CD4-positive, CD25-positive, alpha-beta regulatory T cell (primary cell): ENCODE measurements around the gene HP. TPM values are rescaled to one million over a fixed set of nuclear protein-coding genes. Genes with fewer than 3 reads are reported as not detected.
A peak's percentile ranks its signal among the peaks of the same experiment; 100 is the strongest.

Experiments
- ATAC-seq, 2 donors: fragments of 150-1000 bp; cut with Tn5 transposase; one replicate each; pipeline ENCODE4 v1.10.0; 2021; ENCODE audit warnings: low read depth in 2 of 2, moderate number of reproducible peaks in 2 of 2, moderate library complexity in 1 of 2
- DNase-seq, 3 donors: peaks; one replicate each; pipeline versions ENCODE4 v3.0.0 to v3.0.0-alpha.2; 2012 to 2022; ENCODE audit warnings: mixed read lengths in 1 of 3
- H3K27ac ChIP-seq: one replicate; pipeline ENCODE4 v1.7.0; 2013; ENCODE audit warnings: mild to moderate bottlenecking, low read length; ENCODE audit not compliant: insufficient read depth, poor library complexity, severe bottlenecking
- H3K27me3 ChIP-seq: one replicate; pipeline ENCODE4 v1.7.0; 2013; ENCODE audit warnings: low read length; ENCODE audit not compliant: control insufficient read depth, insufficient read depth
- H3K36me3 ChIP-seq: one replicate; pipeline ENCODE4 v1.7.0; 2013; ENCODE audit warnings: mild to moderate bottlenecking, low read length, moderate library complexity; ENCODE audit not compliant: control insufficient read depth, insufficient read depth
- H3K4me1 ChIP-seq: 2 replicates; pipeline ENCODE4 v1.7.0; 2013; ENCODE audit warnings: mild to moderate bottlenecking, low read length; ENCODE audit not compliant: insufficient read depth, control insufficient read depth, poor library complexity, severe bottlenecking
- H3K4me3 ChIP-seq: one replicate; pipeline ENCODE4 v1.7.0; 2013; ENCODE audit warnings: low read depth, mild to moderate bottlenecking, low read length, moderate library complexity
- H3K9me3 ChIP-seq, 2 experiments: 1 replicate in 1 of 2; 2 replicates in 1 of 2; pipeline ENCODE4 v1.7.0; 2013; ENCODE audit warnings: low read length in 2 of 2, mild to moderate bottlenecking in 1 of 2, moderate library complexity in 1 of 2; ENCODE audit not compliant: control insufficient read depth in 2 of 2
- H3K27ac Mint-ChIP-seq, 3 donors: one replicate each; pipeline ENCODE4 v1.8.0; 2020 to 2022; ENCODE audit warnings: mild to moderate bottlenecking in 3 of 3, mixed read lengths in 3 of 3, moderate library complexity in 2 of 3
- H3K27me3 Mint-ChIP-seq: one replicate; pipeline ENCODE4 v1.8.0; 2022; ENCODE audit warnings: mild to moderate bottlenecking, mixed read lengths
- H3K36me3 Mint-ChIP-seq: one replicate; pipeline ENCODE4 v1.8.0; 2020; ENCODE audit warnings: mixed read lengths
- H3K4me1 Mint-ChIP-seq, 4 donors: one replicate each; pipeline ENCODE4 v1.8.0; 2020 to 2022; ENCODE audit warnings: mixed read lengths in 4 of 4, mild to moderate bottlenecking in 1 of 4
- H3K4me3 Mint-ChIP-seq, 4 donors: one replicate each; pipeline ENCODE4 v1.8.0; 2020 to 2022; ENCODE audit warnings: mild to moderate bottlenecking in 4 of 4, mixed read lengths in 4 of 4, moderate library complexity in 3 of 4
- H3K9me3 Mint-ChIP-seq, 7 donors: one replicate each; pipeline ENCODE4 v1.8.0; 2020 to 2022; ENCODE audit warnings: mixed read lengths in 7 of 7, mild to moderate bottlenecking in 3 of 7, moderate library complexity in 2 of 7
- polyA plus RNA-seq, 4 donors: library from polyadenylated mRNA; unstranded; fragments of 300-500 nt; fragmentation: Illumina TruSeq; gene quantifications; one replicate each; pipeline ENCODE4 v1.2.3, GENCODE V29; 2021
- total RNA-seq: library from RNA; stranded (reverse); gene quantifications from one replicate; pipeline ENCODE4 v1.2.3, GENCODE V29; 2022

The HP gene
- total and polyA plus RNA-seq, 5 donors from 2014 or later = not detected

DNA sequence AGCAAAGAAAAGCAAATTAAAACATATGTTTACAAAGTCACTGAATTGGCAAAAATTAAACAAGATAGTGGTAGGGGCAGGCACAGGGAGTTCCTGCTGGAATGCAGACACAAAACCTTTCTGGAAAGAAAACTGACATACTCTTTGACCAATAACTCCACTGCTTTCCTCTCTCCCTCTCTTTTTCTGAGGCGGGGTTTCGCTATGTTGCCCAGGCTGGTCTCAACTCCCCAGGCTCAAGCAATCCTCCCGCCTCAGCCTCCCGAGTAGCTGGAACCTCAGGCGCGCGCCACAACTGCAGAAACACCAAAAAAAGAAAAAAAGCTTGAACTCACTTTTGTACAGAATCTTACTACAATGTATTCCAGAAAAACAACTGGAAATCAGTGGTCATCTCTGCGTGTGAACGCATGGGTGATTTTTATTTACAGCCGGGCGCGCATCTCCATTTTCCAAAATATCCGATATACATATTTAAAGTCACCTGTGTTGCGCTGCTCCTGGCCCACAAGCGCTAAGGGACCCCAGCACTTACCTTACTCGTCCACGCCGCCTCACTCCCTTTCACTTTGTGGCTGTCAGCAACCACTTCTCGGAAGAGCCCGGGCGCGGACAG lies 38.6 kb downstream of the HP start:
- H3K4me3 ChIP-seq = peak overlapping the region; percentile 89
- H3K9me3 Mint-ChIP-seq = no peaks in the 10 kb centered on the region
- H3K36me3 Mint-ChIP-seq = peaks cover 40% of the 10 kb centered on the region
- peak overlapping the region; percentile 95 for H3K27ac ChIP-seq
- H3K36me3 ChIP-seq = peaks cover 44% of the 10 kb centered on the region
- peaks cover 42% of the 10 kb centered on the region for H3K4me1 ChIP-seq
- H3K4me3 Mint-ChIP-seq = peak overlapping the region; percentile 95 to 99 (median 98)
- H3K9me3 ChIP-seq = no peaks in the 10 kb centered on the region
- DNase-seq = peak in 1 of 3 donors; percentile 18
- H3K27me3 ChIP-seq = no peaks in the 10 kb centered on the region
- peaks cover 27 to 68% (median 43%) of the 10 kb centered on the region in 4 donors for H3K4me1 Mint-ChIP-seq
- peak overlapping the region; percentile 98 to 99 (median 99) for H3K27ac Mint-ChIP-seq
- no peaks in the 10 kb centered on the region for H3K27me3 Mint-ChIP-seq
- peak; percentile 7 to 8 for ATAC-seq

DNA sequence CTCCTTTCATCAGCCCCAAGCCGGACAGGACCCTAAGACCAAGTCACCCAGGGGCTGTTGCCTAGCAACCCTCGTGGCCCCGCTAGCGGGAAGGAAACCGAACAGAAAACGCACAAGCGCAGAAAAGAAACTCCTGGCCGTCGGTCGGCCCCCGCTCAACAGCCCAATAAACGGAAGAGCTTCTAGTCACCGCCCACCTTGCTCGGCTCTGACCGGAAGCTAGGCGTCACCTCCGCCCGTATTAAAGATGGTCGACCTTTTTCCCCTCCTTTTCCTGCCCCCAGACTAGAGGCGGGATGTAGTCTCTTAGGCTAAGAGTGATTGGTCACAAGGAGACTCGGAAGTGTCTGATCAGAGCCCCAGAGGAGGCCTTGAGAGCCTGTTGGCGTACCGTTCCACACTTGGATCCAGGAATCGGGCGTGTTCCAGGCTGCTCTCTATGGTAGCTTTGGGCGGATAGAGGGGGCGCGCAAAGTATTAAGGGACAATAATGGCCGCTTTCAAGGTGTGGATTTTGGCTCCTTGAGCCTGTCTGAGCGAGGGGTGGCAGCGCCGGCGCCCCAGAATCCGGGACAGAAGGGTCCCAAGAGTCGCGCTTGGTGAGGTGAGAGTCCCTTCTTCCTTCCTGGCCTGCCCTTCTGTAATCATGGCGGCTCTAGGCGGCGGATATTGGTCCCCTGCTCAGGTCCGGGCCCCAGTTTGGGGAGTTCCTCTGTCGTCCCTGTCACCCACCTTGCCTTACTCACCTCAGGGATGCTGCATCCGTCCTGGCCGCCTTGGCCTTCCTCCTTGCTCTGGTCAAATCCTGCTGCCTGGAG lies 39.4 kb downstream of the HP start, which contains the start of the genes DHX38 and TXNL4B:
Gene DHX38, plus strand, starts transcription at position 400 of the 818 bp plus-strand sequence. CDS start 2,311 bp downstream, outside the sequence.
Gene TXNL4B, minus strand, starts transcription at position 173 of the 818 bp plus-strand sequence. CDS start 2,871 bp downstream, outside the sequence.
- ATAC-seq = peak; percentile 98 to 99
- H3K9me3 Mint-ChIP-seq = no peaks in the 10 kb centered on the region
- H3K4me3 ChIP-seq = peak within 1 kb of the TSS; percentile 89
- peak within 1 kb of the TSS; percentile 98 to 99 (median 99) for H3K27ac Mint-ChIP-seq
- peak within 1 kb of the TSS; percentile 95 to 99 (median 98) for H3K4me3 Mint-ChIP-seq
- H3K36me3 Mint-ChIP-seq = peaks cover 40% of the 10 kb centered on the region
- H3K36me3 ChIP-seq = peaks cover 45% of the 10 kb centered on the region
- H3K9me3 ChIP-seq = no peaks in the 10 kb centered on the region
- H3K4me1 Mint-ChIP-seq = peaks cover 27 to 71% (median 45%) of the 10 kb centered on the region in 4 donors
- peak within 1 kb of the TSS; percentile 95 for H3K27ac ChIP-seq
- H3K27me3 ChIP-seq = no peaks in the 10 kb centered on the region
- no peaks in the 10 kb centered on the region for H3K27me3 Mint-ChIP-seq
- peaks cover 42% of the 10 kb centered on the region for H3K4me1 ChIP-seq
- peak; percentile 91 to 99 (median 95) for DNase-seq

DNA sequence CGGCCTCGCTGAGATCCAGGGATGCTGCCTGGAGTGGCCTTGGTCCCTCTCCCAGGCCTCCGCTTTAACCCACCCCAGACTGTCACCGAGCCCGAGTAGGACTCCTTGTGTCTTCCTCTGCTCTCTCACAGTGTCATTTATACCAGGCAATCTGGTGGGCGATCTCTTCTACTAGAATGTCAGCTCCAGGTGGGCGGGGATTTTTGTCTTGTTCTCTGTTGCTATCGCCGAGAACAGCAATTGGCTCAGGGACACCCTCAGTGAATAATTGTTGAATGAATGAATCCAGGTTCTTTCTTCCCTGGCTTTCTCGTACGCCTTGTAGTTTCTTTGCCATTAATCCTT lies 39.9 kb downstream of the HP start:
- Mint-ChIP-seq H3K9me3 (no peaks in the 10 kb centered on the region), H3K36me3 (peaks cover 41% of the 10 kb centered on the region), H3K27me3 (no peaks in the 10 kb centered on the region), H3K4me3 (peak overlapping the region; percentile 95 to 99 (median 98)), H3K27ac (peak overlapping the region; percentile 98 to 99 (median 99)), H3K4me1 (peaks cover 27 to 73% (median 45%) of the 10 kb centered on the region in 4 donors)
- peaks cover 42% of the 10 kb centered on the region for H3K4me1 ChIP-seq
- DNase-seq (peak in 1 of 3 donors; percentile 36), ATAC-seq (no peak)
- H3K4me3 ChIP-seq = peak overlapping the region; percentile 89
- H3K36me3 ChIP-seq = peaks cover 45% of the 10 kb centered on the region
- H3K27me3 ChIP-seq = no peaks in the 10 kb centered on the region
- peak overlapping the region; percentile 95 for H3K27ac ChIP-seq
- H3K9me3 ChIP-seq = no peaks in the 10 kb centered on the region

DNA sequence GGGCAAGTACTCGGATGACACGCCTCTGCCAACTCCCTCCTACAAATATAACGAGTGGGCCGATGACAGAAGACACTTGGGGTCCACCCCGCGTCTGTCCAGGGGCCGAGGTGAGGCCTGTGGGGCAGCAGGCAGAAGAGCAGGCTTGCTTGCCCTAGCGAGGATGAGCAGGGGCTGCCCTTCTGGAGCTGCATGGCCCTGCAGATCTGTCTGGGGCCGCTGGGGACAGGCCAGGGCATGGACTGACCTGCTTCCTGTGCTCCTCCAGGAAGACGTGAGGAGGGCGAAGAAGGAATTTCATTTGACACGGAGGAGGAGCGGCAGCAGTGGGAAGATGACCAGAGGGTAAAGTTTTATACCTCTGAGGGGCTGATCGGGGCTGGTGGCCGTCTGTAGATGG lies 44.6 kb downstream of the HP start:
- Histone ChIP-seq H3K36me3 (peaks cover 79% of the 10 kb centered on the region), H3K9me3 (no peaks in the 10 kb centered on the region), H3K27ac (no peak overlapping the region), H3K4me3 (no peak overlapping the region), H3K27me3 (no peaks in the 10 kb centered on the region), H3K4me1 (peaks cover 21% of the 10 kb centered on the region)
- no peaks in the 10 kb centered on the region for H3K27me3 Mint-ChIP-seq
- DNase-seq (no peak), ATAC-seq (no peak)
- peak overlapping the region in 2 of 4 donors; percentile 28 to 45 for H3K4me3 Mint-ChIP-seq
- peaks cover 59% of the 10 kb centered on the region for H3K36me3 Mint-ChIP-seq
- no peak overlapping the region for H3K27ac Mint-ChIP-seq
- no peaks in the 10 kb centered on the region for H3K9me3 Mint-ChIP-seq
- peaks cover 0 to 41% (median 19%) of the 10 kb centered on the region in 4 donors for H3K4me1 Mint-ChIP-seq

DNA sequence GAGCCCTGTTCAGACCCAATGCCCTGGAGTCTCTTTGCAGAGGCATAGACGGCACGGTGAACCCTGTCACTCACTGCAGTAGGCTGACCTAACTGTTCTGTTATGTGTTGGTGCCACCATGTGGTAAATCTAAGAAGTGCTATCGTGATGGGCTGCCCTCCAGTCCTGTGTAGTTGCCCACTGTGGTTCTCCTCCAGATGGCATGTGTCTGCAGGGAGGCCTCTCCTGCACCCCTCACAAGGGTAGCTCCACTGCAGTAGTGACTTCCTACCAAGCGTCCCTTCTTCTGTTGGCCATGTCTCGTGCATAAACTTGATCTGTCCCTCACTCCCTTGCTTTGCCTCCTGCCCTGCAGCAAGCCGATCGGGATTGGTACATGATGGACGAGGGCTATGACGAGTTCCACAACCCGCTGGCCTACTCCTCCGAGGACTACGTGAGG lies 45.1 kb downstream of the HP start:
- Histone ChIP-seq H3K27ac (no peak overlapping the region), H3K4me3 (no peak overlapping the region), H3K9me3 (no peaks in the 10 kb centered on the region), H3K4me1 (peaks cover 17% of the 10 kb centered on the region), H3K36me3 (peaks cover 84% of the 10 kb centered on the region), H3K27me3 (no peaks in the 10 kb centered on the region)
- H3K9me3 Mint-ChIP-seq = no peaks in the 10 kb centered on the region
- H3K4me3 Mint-ChIP-seq = peak overlapping the region in 2 of 4 donors; percentile 28 to 45
- H3K4me1 Mint-ChIP-seq = peaks cover 0 to 39% (median 17%) of the 10 kb centered on the region in 4 donors
- H3K36me3 Mint-ChIP-seq = peaks cover 59% of the 10 kb centered on the region
- DNase-seq = peak; percentile 19 to 72 (median 50)
- peak; percentile 74 to 82 for ATAC-seq
- no peaks in the 10 kb centered on the region for H3K27me3 Mint-ChIP-seq
- H3K27ac Mint-ChIP-seq = no peak overlapping the region

DNA sequence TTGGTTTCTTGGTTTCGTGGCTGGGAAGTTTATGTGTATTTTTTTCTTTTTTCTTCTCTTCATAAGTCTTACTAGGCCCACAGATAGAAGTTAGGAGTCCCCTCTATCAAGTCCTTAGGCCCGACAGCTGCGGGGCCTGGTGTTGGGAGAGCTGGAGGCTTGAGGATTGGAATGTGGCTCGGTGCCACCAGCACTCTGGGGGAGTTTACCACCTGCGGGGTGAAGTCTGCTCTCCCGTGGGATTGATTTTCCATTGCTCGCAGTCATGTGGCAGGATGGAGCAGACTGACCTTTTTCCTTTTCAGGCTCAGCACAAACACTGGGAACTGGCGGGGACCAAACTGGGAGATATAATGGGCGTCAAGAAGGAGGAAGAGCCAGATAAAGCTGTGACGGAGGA lies 46.9 kb downstream of the HP start:
- no peak overlapping the region for H3K27ac Mint-ChIP-seq
- no peaks in the 10 kb centered on the region for H3K4me1 ChIP-seq
- H3K36me3 Mint-ChIP-seq = peaks cover 66% of the 10 kb centered on the region
- peaks cover 0 to 22% (median 4%) of the 10 kb centered on the region in 4 donors for H3K4me1 Mint-ChIP-seq
- no peaks in the 10 kb centered on the region for H3K27me3 Mint-ChIP-seq
- H3K27me3 ChIP-seq = no peaks in the 10 kb centered on the region
- peak overlapping the region in 1 of 4 donors; percentile 84 for H3K4me3 Mint-ChIP-seq
- H3K9me3 ChIP-seq = no peaks in the 10 kb centered on the region
- ATAC-seq (no peak), DNase-seq (no peak)
- no peak overlapping the region for H3K4me3 ChIP-seq
- no peak overlapping the region for H3K27ac ChIP-seq
- H3K36me3 ChIP-seq = peaks cover 98% of the 10 kb centered on the region
- H3K9me3 Mint-ChIP-seq = no peaks in the 10 kb centered on the region

DNA sequence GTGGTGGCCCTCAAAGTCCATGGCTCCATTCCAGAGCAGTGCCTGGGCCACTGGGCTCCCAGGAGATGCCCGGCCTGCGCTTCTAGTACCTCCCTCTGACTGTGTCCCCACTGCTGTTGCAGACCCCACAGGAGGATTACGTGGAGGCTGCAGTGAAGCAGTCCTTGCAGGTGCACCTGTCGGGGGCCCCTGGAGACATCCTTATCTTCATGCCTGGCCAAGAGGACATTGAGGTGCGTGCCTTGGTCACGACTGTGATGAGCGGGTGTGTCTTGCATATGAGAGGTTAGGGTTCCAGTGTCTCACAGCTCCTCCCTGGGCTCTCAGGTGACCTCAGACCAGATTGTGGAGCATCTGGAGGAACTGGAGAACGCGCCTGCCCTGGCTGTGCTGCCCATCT lies 50.6 kb downstream of the HP start:
- ATAC-seq (no peak), DNase-seq (no peak)
- H3K4me3 ChIP-seq = no peak overlapping the region
- Mint-ChIP-seq H3K27me3 (no peaks in the 10 kb centered on the region), H3K27ac (no peak overlapping the region), H3K9me3 (no peaks in the 10 kb centered on the region), H3K4me1 (no peaks in the 10 kb centered on the region), H3K36me3 (peaks cover 68% of the 10 kb centered on the region), H3K4me3 (no peak overlapping the region)
- no peaks in the 10 kb centered on the region for H3K27me3 ChIP-seq
- no peak overlapping the region for H3K27ac ChIP-seq
- H3K4me1 ChIP-seq = no peaks in the 10 kb centered on the region
- H3K9me3 ChIP-seq = no peaks in the 10 kb centered on the region
- H3K36me3 ChIP-seq = peaks cover 99% of the 10 kb centered on the region
